Measurements from ENCODE around the gene SERPINA3. TPM values are rescaled to one million over a fixed set of nuclear protein-coding genes. Genes with fewer than 3 reads are reported as not detected.

The SERPINA3 gene
- total RNA-seq, 1 experiment from 2014 or later = not detected

DNA sequence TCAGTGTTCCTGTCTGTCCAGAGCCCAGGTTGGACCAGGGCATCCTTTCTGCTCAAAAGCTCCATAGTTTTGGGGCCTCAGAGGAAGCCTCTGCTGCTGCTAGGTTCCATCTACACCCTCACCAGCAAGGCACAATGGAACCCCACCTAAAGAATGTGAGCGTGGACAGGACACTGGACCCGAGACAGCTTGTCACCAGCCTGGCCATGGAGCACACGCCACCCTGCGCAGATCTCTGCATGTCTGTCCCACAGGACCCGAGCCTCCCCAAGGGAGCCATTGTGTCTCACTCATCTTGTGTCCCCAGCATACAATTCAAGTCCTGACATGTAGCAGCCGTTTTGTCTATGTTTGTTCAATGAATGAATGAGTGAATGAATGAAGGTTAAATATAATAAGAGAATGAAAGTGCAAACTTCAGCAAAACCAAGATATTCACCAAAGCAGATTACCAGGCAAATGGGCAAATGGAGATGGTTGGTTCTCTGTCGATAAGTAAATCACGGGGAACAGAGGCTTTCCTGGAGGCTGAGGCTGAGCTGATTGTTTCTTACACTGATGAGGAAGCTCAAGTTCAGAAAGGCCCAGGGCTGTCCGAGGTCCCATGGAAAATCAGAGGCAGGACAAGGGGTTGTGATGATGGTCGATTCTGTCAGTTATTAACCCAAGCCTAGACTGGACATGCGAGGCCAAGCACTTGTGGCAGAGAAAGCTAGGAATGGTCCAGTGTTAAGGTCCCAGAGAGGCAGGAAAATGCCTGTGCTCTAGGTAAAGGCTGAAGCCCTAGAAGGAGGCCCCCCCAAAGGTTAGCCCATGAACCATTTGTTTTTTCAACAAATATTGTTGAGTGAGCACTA, 27.0 kb downstream of the SERPINA3 start:
- no peak for TF ChIP-seq EZH2phosphoT487 (IDR thresholded peaks at IDR 0.05; ENCODE audit: borderline replicate concordance, low read length)
- TF ChIP-seq, protein P1, sequence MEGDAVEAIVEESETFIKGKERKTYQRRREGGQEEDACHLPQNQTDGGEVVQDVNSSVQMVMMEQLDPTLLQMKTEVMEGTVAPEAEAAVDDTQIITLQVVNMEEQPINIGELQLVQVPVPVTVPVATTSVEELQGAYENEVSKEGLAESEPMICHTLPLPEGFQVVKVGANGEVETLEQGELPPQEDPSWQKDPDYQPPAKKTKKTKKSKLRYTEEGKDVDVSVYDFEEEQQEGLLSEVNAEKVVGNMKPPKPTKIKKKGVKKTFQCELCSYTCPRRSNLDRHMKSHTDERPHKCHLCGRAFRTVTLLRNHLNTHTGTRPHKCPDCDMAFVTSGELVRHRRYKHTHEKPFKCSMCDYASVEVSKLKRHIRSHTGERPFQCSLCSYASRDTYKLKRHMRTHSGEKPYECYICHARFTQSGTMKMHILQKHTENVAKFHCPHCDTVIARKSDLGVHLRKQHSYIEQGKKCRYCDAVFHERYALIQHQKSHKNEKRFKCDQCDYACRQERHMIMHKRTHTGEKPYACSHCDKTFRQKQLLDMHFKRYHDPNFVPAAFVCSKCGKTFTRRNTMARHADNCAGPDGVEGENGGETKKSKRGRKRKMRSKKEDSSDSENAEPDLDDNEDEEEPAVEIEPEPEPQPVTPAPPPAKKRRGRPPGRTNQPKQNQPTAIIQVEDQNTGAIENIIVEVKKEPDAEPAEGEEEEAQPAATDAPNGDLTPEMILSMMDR (conservative IDR thresholded peaks at IDR 0.05; ENCODE audit: low read depth, low read length) = no peak
- TF ChIP-seq EZH2 (IDR thresholded peaks at IDR 0.05; ENCODE audit: low read length, unreplicated experiment) = no peak
- POLR2A ChIA-PET (ENCODE audit: unreplicated experiment) = no interaction called here
- H3K79me2 ChIP-seq (ENCODE audit: low read length) = no peaks in the 10 kb centered on the region
- no peak overlapping the region for H2AFZ ChIP-seq (ENCODE audit: low read length)
- no peaks in the 10 kb centered on the region for H3K9me2 ChIP-seq (replicated peaks; ENCODE audit: low read length)
- H3K27ac ChIP-seq (ENCODE audit: low read length) = no peak overlapping the region
- no peaks in the 10 kb centered on the region for H3K9me3 ChIP-seq (ENCODE audit: low read length)
- intact Hi-C loops (cut with micrococcal nuclease) = no loop called here
- H3K27me3 ChIP-seq (ENCODE audit: low read length) = no peaks in the 10 kb centered on the region
- BruUV-seq (replicated peaks) = no TSS peak
- H4K20me1 ChIP-seq (ENCODE audit: low read length) = no peaks in the 10 kb centered on the region
- H3K4me1 ChIP-seq (ENCODE audit: insufficient read depth, low read length) = no peaks in the 10 kb centered on the region
- no peak overlapping the region for H3K4me2 ChIP-seq (ENCODE audit: low read length)
- no peaks in the 10 kb centered on the region for H3K36me3 ChIP-seq (ENCODE audit: low read depth, low read length)
- no peaks in the 10 kb centered on the region for H3F3A ChIP-seq (ENCODE audit: low read length, unreplicated experiment)
- CTCF ChIA-PET = no interaction called here
- H3K9ac ChIP-seq (ENCODE audit: low read length) = no peak overlapping the region
- no peak for DNase-seq
- no peak overlapping the region for H3K4me3 ChIP-seq (ENCODE audit: low read length)
- ATAC-seq = no peak

DNA sequence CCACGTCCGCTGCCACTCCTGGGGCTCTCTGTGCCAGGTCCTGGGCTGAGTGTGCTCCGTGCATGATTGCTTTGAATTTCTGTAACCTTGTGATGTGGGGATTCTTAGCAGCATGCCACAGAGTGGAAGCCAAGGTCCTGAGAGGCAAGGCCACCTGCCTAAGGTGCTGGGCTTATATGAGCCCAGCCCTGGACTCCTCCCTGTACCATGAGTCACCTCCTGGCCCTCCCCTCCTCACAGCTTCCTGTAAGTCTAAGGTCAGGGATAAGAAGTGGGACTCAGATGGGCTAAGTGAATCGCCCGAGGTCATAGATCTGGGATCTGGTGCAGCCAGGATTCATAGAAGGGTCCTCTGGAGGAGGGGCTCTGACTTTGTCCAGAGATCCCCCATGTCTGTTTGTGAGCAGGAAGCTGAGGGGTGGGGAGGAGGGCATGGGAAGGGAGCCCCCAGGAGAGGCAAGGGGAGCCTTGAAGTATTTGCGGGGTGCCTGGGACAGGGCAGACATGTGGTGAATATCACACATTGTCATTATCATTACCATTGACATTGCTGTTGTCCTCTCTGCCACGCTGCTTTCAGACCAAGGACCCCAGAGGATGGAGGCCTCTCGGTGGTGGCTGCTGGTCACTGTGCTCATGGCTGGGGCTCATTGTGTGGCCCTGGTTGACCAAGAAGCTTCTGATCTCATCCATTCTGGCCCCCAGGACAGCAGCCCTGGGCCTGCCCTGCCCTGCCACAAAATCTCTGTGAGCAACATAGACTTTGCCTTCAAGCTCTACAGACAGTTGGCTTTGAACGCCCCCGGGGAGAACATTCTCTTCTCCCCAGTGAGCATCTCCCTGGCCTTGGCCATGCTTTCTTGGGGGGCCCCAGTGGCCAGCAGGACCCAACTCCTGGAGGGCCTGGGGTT, 28.8 kb downstream of the SERPINA3 start:
- ChIA-PET CTCF (no interaction called here), POLR2A (ENCODE audit: unreplicated experiment) (no interaction called here)
- Histone ChIP-seq H3K27ac (ENCODE audit: low read length) (no peak overlapping the region), H3K79me2 (ENCODE audit: low read length) (no peaks in the 10 kb centered on the region), H3K4me3 (ENCODE audit: low read length) (no peak overlapping the region), H3K27me3 (ENCODE audit: low read length) (no peaks in the 10 kb centered on the region), H3K9ac (ENCODE audit: low read length) (no peak overlapping the region), H3F3A (ENCODE audit: low read length, unreplicated experiment) (no peaks in the 10 kb centered on the region), H3K4me1 (ENCODE audit: insufficient read depth, low read length) (no peaks in the 10 kb centered on the region), H3K4me2 (ENCODE audit: low read length) (no peak overlapping the region), H3K9me3 (ENCODE audit: low read length) (no peaks in the 10 kb centered on the region), H3K36me3 (ENCODE audit: low read depth, low read length) (no peaks in the 10 kb centered on the region), H3K9me2 (replicated peaks; ENCODE audit: low read length) (no peaks in the 10 kb centered on the region), H2AFZ (ENCODE audit: low read length) (no peak overlapping the region), H4K20me1 (ENCODE audit: low read length) (no peaks in the 10 kb centered on the region)
- intact Hi-C loops (cut with micrococcal nuclease) = no loop called here
- DNase-seq = no peak
- no TSS peak for BruUV-seq (replicated peaks)
- no peak for ATAC-seq
- TF ChIP-seq EZH2 (IDR thresholded peaks at IDR 0.05; ENCODE audit: low read length, unreplicated experiment) = no peak
- TF ChIP-seq, protein P1 (conservative IDR thresholded peaks at IDR 0.05; ENCODE audit: low read depth, low read length) = no peak
- TF ChIP-seq EZH2phosphoT487 (IDR thresholded peaks at IDR 0.05; ENCODE audit: borderline replicate concordance, low read length) = no peak
